GM19351 (cell line): ENCODE data around the gene CEACAM21.

ENCODE experiments used
- ATAC-seq: cut with Tn5 transposase; IDR thresholded peaks from one replicate; pipeline ENCODE4 v1.9.1; 2021; ENCODE audit warnings: mild to moderate bottlenecking, moderate library complexity; ENCODE audit not compliant: unreplicated experiment

CEACAM21 gene

DNA sequence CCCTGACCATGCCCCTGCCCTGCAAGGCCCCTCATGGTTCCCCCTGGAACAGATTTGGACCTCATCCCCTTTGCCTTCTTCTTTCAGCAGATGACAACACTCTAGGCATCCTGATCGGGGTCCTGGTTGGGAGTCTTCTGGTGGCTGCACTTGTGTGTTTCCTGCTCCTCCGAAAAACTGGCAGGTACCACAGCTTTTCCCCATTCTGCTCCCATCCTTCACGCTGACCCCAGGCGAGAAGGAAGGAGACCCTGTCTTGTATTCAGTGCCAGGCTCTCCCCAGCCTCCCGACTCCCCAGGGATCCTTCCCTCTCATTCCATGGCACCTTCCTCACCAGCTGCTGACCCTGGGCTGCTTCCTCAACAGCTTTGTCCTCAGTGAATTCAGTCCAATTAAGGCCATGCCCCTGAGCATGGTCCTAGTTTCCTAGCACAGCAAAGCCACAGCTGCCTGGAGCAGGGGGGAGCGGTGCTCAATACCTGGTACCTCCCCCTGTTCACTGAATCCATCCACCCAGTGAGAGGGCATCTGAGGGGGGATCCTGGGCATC is 8.4 kb downstream of the CEACAM21 start:
- ATAC-seq: no peak

- ATAC-seq: no peak
These were observed 9.0 kb downstream of the CEACAM21 start for GRCh38 chr19:41584931-41585330.

DNA sequence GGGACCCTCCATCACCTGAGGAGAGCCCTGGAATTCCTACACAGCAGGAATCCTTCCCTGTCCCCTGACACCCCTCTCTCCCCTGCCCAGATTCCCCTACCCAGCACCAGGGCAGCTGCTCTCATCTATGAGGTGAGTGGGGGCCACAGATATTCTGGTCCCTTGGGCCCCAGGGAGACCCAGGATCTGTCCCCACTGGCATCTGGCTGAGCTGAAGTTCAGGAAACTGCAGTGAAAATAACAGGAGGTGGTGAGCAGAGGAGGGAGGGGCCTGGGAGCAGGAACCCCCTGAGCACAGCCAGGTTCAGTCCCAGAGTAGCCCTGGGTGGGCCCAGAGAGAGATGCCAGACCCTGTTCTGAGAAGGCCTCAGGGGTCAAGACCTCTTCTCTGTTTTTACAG is 10.1 kb downstream of the CEACAM21 start:
- ATAC-seq: no peak

DNA sequence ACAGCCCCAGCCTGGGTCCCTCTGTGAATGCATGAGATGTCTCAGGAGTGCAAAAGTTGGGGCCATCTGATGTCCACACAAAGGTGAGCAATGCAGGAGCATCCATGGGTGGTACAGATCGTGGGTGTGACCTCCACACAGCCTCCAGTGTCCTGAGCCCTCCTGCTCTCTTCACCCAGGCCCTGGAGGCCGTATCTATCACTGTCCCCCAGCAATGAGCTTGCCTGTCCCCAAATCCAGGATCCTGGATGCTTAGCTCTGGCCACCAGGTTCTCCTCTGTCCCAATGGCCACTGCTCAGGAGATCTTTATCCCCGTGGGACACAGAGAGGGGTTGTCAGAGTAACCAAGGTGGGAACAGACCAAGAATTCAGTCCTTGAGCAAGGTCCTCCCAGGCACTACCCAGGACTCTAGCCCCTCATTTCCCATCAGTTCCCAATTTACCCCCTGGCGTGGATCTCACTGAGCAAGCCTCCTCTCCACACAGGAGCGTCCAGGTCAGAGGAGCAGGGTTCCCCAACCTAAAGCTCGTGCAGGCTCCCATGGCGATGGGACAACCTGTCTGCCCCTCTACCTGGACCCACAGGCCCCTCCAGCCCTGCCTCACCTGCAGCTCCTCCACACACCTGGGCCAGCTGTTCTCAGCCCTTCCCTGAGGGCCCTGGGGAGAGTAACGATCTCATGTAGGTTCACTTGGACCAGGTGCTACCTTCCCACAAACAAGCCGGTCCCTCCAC is 11.3 kb downstream of the CEACAM21 start:
- no peak for ATAC-seq

- no peak for ATAC-seq
These were observed 11.9 kb downstream of the CEACAM21 start for GRCh38 chr19:41587838-41588210.

DNA sequence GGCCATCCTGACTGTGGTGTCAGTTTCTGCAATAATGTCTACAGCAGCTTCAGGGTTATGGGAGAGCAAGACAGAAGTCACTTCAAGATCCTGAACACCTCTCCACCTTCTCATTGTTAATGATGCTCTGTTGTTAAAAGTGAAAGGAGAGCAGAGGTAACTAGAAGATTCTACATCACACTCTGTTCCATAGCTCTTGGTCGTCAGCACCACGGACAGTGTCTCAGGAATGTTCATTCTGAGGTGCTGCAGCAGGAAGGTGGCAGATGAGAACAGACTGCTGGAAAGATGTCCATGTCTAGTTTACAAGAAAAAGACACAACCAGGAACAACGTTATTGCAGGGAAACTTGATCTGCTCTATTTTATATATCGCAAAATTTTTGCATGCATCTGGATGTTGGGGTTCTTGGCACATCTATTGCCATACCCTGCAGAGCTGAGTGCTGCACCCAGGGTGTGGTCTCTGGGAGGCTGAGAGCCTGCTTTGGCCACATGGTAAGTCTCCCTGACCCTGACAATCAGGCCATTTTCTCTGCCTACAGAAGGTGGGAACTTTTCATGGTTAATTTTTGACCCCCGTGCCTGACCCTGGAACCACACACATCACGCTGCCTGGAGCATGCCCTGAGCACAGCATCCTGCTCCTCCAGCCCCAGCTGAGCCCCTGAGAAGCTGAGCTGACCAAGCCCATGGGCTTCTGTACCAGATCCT is 12.7 kb downstream of the CEACAM21 start:
- no peak for ATAC-seq

DNA sequence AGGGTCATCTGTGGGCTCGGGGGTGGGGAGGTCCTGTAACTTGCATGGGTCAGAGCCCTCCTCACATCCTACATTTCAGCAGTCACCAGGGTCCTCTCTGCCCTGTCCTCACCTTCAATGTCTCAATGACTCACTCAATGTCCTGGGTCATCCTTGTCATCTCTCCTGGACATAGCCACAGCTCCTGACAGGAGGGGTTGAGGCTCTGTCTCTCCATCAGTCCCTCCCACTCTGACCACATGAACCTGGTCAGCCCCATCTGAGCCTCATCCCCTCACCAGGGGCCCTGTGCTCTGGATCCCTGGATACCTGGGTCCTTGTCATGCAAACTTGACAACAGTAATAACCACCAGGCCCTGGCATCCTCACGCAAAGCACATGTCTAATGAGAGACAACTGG is 13.4 kb downstream of the CEACAM21 start:
- no peak for ATAC-seq

DNA sequence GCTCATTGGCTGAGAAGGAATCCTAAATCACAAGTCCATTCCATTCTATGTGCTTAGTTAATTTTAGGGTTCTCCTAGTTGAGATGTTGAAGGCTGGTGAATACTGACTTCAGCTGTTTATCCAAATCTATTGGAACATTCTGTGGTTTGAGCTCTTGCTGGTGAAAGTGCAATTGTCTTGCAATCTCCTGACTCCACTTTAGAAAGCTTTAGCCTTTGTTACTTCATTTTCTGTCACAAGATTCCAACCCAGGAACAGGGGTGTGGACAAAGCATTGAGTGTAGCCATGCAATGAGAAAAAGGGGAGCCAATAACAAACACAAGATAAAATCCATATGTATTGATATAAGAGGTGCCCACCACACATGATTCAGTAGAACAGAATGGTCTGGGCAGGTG is 15.0 kb downstream of the CEACAM21 start:
- no peak for ATAC-seq

GRCh38 chr19:41591951-41592562 is 16.1 kb downstream of the CEACAM21 start:
- no peak for ATAC-seq

DNA sequence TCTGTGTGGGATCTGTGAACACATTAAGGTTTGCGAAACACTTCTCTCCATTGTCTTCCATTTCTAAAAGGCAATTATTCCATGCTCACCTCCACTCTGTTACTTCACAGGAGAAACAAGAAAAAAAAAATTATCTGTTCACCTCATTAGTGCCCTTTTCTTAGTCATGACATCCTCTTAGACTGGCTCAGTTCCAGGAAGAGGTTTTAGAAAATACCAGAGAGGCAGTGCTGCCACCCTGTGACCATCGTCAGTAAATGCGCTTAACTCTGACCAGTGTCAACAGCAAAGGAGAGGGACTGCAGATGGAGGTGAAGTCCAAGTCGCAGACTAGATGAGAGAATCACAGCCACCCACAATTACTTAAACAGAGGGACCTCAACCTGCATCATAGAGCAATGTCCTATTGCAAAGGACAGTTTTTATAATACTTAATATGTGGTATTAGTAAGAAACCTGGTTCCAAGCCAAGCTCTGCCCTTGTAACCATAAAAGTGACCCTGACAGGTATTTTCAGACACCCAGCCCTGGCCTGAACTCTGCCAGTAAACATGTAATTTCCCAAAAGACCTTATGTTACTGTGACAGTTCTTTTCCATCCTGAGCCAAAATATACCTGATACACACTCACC is 19.4 kb downstream of the CEACAM21 start:
- no peak for ATAC-seq

GRCh38 chr19:41595890-41596280 is 19.9 kb downstream of the CEACAM21 start:
- no peak for ATAC-seq

DNA sequence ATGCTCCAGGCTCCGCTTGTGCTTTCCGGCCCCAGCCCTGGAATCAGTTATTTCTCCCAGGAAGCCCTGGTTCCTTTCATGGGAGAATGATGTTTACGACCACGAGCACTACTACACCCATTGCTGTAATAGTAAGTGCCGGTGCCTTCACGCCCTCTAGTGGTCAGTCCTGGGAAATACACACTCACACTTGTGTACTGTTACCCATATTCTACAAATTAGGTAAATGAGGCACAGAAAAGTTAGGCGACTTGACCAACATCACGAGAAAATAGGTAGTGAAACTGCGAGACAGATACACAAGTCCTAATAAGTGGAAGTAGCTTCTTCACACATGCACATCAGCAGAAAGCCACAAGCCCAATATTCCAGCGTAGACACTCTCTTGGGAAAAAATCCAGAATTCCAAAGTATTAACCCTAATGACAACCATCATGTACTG is 21.7 kb downstream of the CEACAM21 start:
- peak; percentile 59 for ATAC-seq

DNA sequence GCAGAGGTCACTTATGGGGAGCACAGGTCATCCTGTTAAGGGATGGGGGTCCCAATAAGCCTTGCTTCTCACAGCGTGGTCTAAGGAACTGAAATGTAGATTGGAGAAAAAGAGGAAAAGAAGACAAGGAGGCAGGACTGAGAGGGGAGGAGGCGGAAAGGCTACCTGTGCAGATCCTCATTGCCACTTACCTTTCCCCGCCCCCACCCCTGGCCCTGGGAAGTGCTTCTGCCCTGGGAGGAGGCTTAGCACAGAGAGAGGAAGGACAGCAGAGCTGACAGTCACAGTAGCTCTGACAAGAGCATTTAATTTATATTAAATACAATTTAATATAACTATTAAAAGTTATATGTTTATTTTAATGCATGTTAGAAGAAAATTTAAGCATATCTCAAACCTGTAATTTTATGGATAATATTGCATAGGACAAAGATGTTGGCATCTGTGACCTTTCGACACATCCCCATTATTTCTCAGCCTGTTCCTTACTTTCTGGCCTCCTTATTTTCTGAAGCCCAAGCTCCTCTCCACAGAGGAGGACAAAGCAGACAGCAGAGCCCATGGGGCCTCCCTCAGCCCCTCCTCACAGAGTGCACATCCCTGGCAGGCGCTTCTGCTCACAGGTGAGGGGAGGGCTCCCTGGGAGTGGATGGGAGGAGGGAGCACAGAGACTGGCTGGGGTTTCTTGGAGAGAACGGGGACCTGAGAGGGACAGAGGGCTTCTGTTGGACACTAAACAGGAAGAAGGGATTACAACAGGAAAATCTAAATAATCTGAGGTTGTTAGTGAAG is 23.4 kb downstream of the CEACAM21 start:
- ATAC-seq: no peak

DNA sequence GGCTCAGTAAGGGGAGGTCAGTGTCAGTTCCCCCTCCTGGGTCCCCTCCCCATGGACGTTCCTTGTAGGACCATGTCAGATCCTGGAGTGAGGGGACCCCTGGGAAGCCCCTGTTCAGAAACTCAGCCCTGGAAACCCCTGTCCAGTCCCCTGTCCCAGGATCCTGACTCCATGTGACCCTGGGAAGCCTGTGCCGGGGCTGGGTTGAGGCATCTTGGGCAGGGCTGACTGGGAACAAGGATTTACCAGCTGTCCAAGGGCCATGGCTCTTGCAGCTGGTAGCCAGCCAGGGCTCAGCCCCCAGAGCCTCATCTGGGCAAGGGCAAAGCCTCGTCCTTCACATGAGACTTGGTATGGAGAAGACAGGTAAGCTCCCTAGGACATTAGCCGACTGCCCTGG is 25.8 kb downstream of the CEACAM21 start:
- ATAC-seq: no peak

GRCh38 chr19:41604831-41605230 is 28.9 kb downstream of the CEACAM21 start:
- no peak for ATAC-seq

- ATAC-seq: no peak
These were observed 30.4 kb downstream of the CEACAM21 start for GRCh38 chr19:41606215-41606837.

GRCh38 chr19:41607668-41608067 is 31.7 kb downstream of the CEACAM21 start:
- no peak for ATAC-seq

GRCh38 chr19:41610789-41611188 is 34.8 kb downstream of the CEACAM21 start:
- no peak for ATAC-seq

DNA sequence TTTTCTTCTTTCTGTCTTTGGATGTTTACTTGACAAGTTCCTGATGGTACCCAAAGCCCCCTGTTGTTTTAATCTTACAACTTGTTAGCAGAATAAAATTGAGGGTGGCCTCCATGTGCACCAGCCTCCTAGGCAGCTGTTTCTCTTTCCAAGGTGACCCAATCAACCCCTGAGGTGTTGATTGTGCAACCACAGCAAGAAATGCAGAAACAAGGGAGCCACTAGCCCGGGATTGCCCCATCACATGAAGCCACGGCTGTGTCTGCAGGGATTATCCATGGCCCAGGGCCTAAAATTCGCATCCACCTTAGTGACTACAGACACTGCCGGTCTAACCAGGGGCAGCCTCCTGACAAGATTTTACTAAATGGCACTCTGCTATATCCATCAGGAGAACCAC is 36.5 kb downstream of the CEACAM21 start:
- no peak for ATAC-seq

DNA sequence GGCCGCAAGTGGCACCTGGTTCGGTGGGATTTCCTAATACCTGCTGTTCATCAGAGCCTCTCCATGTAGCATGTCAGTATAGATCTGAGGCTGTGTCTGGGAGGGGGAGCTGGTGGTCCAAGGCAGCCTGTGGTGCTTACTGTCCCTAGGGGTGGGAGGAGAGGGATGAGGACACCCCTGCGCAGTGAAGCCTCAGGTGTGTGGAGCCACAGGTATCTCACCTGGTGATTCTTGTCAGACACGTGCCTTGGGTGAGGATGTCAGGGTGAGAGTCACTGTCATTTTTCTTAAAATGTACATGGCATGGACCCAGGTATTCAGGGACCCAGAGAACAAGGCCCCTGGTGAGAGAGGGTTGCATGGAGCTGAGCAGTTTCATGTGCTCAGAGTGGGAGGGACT is 39.2 kb downstream of the CEACAM21 start:
- ATAC-seq: no peak
